ENCODE measurements around the gene TRIOBP. TPM values are rescaled to one million over a fixed set of nuclear protein-coding genes. Genes with fewer than 3 reads are reported as not detected.
A peak's percentile ranks its signal among the peaks of the same experiment; 100 is the strongest.

TRIOBP gene
- total and polyA plus RNA-seq, 12 donors = 34.7 to 115 (median 82.4) TPM

- TF ChIP-seq CTCF (IDR thresholded peaks at IDR 0.05) = no peak
- Histone ChIP-seq H3K4me1 (peaks cover 0 to 20% (median 8%) of the 10 kb centered on the region in 9 donors), H3K36me3 (peaks cover 0 to 17% (median 5%) of the 10 kb centered on the region in 9 donors), H3K27ac (no peak overlapping the region), H3K27me3 (peaks cover 0 to 45% (median 30%) of the 10 kb centered on the region in 7 donors), H3K4me3 (peak overlapping the region in 7 of 10 donors; percentile 13 to 42 (median 32)), H3K9me3 (no peaks in the 10 kb centered on the region)
- WGBS, 2 donors = 9 to 12% methylated on average over 103 to 135 of the region's 135 CpGs
- ATAC-seq (peak in 2 of 8 donors; percentile 13 to 27), DNase-seq (no peak)
- intact Hi-C loops (cut with DNase I) = loop anchor here in 1 of 10 donors (5.0 kb wide), 1 partner anchor 132 kb away; no protein-coding TSS in a partner anchor
These were observed 128.1 kb downstream of the TRIOBP start for GRCh38 chr22:37824674-37825641.

Other genes starting within 250 kb of the TRIOBP start
- gene MFNG, start 210.7 kb upstream of the TRIOBP start, total RNA-seq = 10 to 100 TPM in 4 of 10 donors, 1 to 10 TPM in 6; 5.1 to 19.4 (median 8.5) TPM
- gene MFNG, start 210.7 kb upstream of the TRIOBP start, polyA plus RNA-seq = 10 to 100 TPM in 1 of 2 donors, 1 to 10 TPM in 1; 8.9 to 15.8 TPM
- 10 to 100 TPM in 3 of 10 donors, 1 to 10 TPM in 7; 7.4 to 12.9 (median 8.5) TPM for gene CARD10, start 177.6 kb upstream of the TRIOBP start, total RNA-seq
- 10 to 100 TPM; 14.0 to 14.8 TPM for gene CARD10, start 177.6 kb upstream of the TRIOBP start, polyA plus RNA-seq
- 10 to 100 TPM; 10.6 to 48.3 (median 16.2) TPM for gene CDC42EP1, start 136.6 kb upstream of the TRIOBP start, total RNA-seq
- gene CDC42EP1, start 136.6 kb upstream of the TRIOBP start, polyA plus RNA-seq = 10 to 100 TPM; 12.6 to 19.7 TPM
- gene LGALS2, start 117.0 kb upstream of the TRIOBP start, total RNA-seq = 1 to 10 TPM in 1 of 10 donors, under 1 TPM in 2, not detected in 7; 0.53 to 6.5 (median 0.61) TPM
- gene LGALS2, start 117.0 kb upstream of the TRIOBP start, polyA plus RNA-seq = not detected
- 10 to 100 TPM; 22.9 to 32.6 (median 25.4) TPM for gene GGA1, start 88.2 kb upstream of the TRIOBP start, total RNA-seq
- gene GGA1, start 88.2 kb upstream of the TRIOBP start, polyA plus RNA-seq = 10 to 100 TPM; 31.0 to 39.7 TPM
- 1 to 10 TPM in 8 of 10 donors, under 1 TPM in 2; 0.50 to 9.3 (median 2.7) TPM for gene SH3BP1, start 57.4 kb upstream of the TRIOBP start, total RNA-seq
- 1 to 10 TPM; 1.4 to 1.5 TPM for gene SH3BP1, start 57.4 kb upstream of the TRIOBP start, polyA plus RNA-seq
- gene PDXP, start 38.3 kb upstream of the TRIOBP start, total RNA-seq = 10 to 100 TPM; 16.6 to 29.9 (median 21.2) TPM
- gene PDXP, start 38.3 kb upstream of the TRIOBP start, polyA plus RNA-seq = 10 to 100 TPM in 1 of 2 donors, 1 to 10 TPM in 1; 5.3 to 26.9 TPM
- 1,000 to 10,000 TPM in 2 of 10 donors, 100 to 1,000 TPM in 8; 651 to 1,550 (median 786) TPM for gene LGALS1, start 21.4 kb upstream of the TRIOBP start, total RNA-seq
- 1,000 to 10,000 TPM; 1,777 to 4,200 TPM for gene LGALS1, start 21.4 kb upstream of the TRIOBP start, polyA plus RNA-seq
- gene NOL12, start 10.7 kb upstream of the TRIOBP start, total RNA-seq = 10 to 100 TPM; 10.8 to 16.8 (median 12.7) TPM
- gene NOL12, start 10.7 kb upstream of the TRIOBP start, polyA plus RNA-seq = 10 to 100 TPM; 19.6 to 35.3 TPM
- gene GCAT, start 110.9 kb downstream of the TRIOBP start, total RNA-seq = 10 to 100 TPM; 26.7 to 47.8 (median 41.5) TPM
- 10 to 100 TPM; 29.4 to 63.0 TPM for gene GCAT, start 110.9 kb downstream of the TRIOBP start, polyA plus RNA-seq
- not detected for gene GALR3, start 126.3 kb downstream of the TRIOBP start, total RNA-seq
- gene GALR3, start 126.3 kb downstream of the TRIOBP start, polyA plus RNA-seq = under 1 TPM in 1 of 2 donors, not detected in 1; 0.03 TPM
- gene ANKRD54, start 147.3 kb downstream of the TRIOBP start, total RNA-seq = 10 to 100 TPM; 11.2 to 21.5 (median 14.4) TPM
- gene ANKRD54, start 147.3 kb downstream of the TRIOBP start, polyA plus RNA-seq = 10 to 100 TPM; 17.4 to 19.4 TPM
- 100 to 1,000 TPM; 304 to 489 (median 445) TPM for gene EIF3L, start 152.4 kb downstream of the TRIOBP start, total RNA-seq
- 100 to 1,000 TPM; 135 to 250 TPM for gene EIF3L, start 152.4 kb downstream of the TRIOBP start, polyA plus RNA-seq
- 10 to 100 TPM; 13.0 to 26.9 (median 16.5) TPM for gene MICALL1, start 209.2 kb downstream of the TRIOBP start, total RNA-seq
- 10 to 100 TPM in 1 of 2 donors, 1 to 10 TPM in 1; 9.3 to 10.3 TPM for gene MICALL1, start 209.2 kb downstream of the TRIOBP start, polyA plus RNA-seq